Stimulated activated naive CD8-positive, alpha-beta T cell treated with anti-CD3 and anti-CD28 coated beads, Interleukin-15, amount 100 ng/mL, for 72 hours (primary cell): Measurements from ENCODE around the gene GMPR.

Experiments used
- ATAC-seq: fragments of 150-1000 bp; cut with Tn5 transposase; 2 replicates; pipeline ENCODE4 v1.10.0; 2021; ENCODE audit warnings: mild to moderate bottlenecking, moderate library complexity
- DNase-seq, 2 donors: peaks; one replicate each; pipeline ENCODE4 v3.0.0; 2021 to 2022
- H3K27ac Mint-ChIP-seq, 2 donors: one replicate each; pipeline ENCODE4 v1.8.0; 2022; ENCODE audit warnings: mild to moderate bottlenecking in 2 of 2, mixed read lengths in 2 of 2, moderate library complexity in 2 of 2
- H3K27me3 Mint-ChIP-seq: one replicate; pipeline ENCODE4 v1.8.0; 2022; ENCODE audit warnings: mixed read lengths
- H3K4me1 Mint-ChIP-seq: one replicate; pipeline ENCODE4 v1.8.0; 2022; ENCODE audit warnings: mild to moderate bottlenecking, mixed read lengths
- H3K4me3 Mint-ChIP-seq, 2 donors: one replicate each; pipeline ENCODE4 v1.8.0; 2022; ENCODE audit warnings: mild to moderate bottlenecking in 2 of 2, mixed read lengths in 2 of 2, moderate library complexity in 1 of 2
- H3K9me3 Mint-ChIP-seq, 2 donors: one replicate each; pipeline ENCODE4 v1.8.0; 2022; ENCODE audit warnings: mixed read lengths in 2 of 2

The GMPR gene

DNA sequence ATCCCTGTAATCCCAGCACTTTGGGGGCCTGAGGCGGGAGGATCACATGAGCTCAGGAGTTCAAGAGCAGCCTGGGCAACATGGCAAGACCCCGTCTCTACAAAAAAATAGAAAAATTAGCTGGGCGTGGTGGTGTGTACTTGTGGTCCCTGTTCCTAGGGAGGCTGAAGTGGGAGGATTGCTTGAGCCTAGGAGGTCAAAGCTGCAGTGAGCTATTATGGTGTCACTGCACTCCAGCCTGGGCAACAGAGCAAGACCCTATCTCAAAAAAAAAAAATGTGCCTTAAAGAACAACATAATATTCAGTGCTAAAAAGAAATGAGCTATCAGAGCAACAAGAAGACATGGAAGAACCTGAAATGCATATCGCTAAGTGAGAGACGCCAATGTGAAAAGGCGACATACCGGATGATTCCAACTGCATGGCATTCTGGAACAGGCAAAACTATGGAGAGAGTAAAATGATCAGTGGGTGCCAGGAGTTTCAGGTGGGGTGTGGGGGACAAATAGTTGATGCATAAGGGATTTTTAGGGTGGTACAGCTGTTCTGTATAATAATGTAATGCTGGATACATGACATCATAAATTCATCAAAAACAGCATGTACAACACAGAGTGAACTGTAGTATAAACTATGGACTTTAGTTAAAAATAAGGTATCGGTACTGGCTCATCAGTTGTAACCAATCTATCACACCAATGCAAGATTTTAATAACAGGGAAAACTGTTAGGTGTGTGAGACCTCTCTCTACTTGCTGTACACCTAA lies 80.8 kb downstream of the GMPR start:
- H3K4me3 Mint-ChIP-seq = peak overlapping the region; percentile 13 to 75
- no peak for DNase-seq
- H3K4me1 Mint-ChIP-seq = peaks cover 77% of the 10 kb centered on the region
- H3K27me3 Mint-ChIP-seq = no peaks in the 10 kb centered on the region
- no peaks in the 10 kb centered on the region for H3K9me3 Mint-ChIP-seq
- H3K27ac Mint-ChIP-seq = peak overlapping the region in 1 of 2 donors; percentile 38
- ATAC-seq = no peak

DNA sequence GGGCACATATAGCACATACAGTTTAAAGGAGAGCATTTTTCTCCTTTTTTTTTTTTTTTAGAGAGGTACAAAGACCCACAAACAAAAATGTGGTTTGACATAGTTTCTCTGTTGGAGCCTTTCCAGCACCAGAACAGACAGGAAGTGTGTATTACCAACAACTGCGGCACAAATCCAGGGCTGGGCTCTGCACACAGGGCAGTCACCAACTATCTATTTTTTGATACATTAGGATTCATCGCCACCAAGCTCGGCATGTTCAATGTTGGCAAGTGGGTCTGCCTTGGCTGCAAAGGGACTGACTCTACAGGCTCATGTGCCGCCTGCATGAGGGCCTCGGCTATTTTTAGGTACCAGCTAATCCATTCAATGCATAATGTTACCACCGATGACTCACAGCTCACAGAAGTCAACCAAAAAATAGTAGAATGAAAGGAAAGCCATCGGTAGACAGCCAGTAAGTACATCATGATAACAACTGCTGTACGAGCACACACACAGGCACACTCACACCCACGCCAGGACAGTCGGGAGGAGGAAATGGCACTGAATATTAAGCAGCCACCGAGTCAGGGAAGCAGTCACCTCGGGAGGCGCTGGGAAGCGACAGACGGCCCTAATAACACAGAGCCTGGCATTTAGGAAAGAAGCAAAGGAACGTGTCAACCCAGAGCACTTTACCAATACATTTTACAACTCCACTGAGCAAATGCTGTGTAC lies 81.6 kb downstream of the GMPR start:
- peak overlapping the region; percentile 72 to 75 for H3K4me3 Mint-ChIP-seq
- DNase-seq (peak; percentile 62 to 75), ATAC-seq (peak; percentile 77)
- H3K27me3 Mint-ChIP-seq = no peaks in the 10 kb centered on the region
- no peaks in the 10 kb centered on the region for H3K9me3 Mint-ChIP-seq
- H3K4me1 Mint-ChIP-seq = peaks cover 85% of the 10 kb centered on the region
- peak overlapping the region; percentile 9 to 61 for H3K27ac Mint-ChIP-seq

DNA sequence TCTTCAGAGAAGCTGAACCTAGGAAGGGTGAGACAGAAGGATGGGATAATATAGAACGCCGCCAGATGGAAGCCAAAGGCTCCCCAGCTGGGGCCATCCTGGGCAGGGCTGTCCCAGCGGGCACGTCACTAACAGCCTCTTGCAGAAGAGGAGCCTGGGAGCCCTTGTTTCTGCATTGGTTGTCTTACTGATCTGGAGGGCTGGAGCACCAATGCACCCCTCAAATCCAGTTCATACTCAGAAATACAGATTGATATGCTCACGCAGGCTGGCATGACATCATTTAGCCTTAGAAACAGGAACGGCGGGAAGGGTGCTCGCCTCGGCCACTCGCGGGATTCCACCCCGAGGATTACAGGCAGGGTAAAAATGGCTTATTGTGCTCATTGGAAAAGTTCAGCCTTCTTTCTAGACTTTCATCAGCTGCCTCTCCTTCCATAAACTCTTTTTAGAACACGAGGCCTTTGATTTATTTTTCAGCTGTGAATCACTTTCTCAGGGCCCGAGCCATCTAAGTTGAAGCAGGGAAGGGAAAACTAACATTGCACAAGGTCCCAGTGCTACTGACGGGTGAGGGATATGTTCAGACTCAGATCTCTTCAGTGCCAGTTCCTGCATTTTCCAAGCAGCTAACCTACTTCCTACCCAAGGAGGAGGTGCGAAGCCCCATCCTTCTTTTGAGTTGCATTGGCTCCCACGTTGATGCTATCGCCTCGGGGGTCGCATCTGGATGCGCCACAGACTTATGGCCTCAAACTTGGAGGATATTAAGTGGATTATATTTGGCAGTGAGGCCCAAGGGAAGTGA lies 82.3 kb downstream of the GMPR start:
- ATAC-seq = no peak

DNA sequence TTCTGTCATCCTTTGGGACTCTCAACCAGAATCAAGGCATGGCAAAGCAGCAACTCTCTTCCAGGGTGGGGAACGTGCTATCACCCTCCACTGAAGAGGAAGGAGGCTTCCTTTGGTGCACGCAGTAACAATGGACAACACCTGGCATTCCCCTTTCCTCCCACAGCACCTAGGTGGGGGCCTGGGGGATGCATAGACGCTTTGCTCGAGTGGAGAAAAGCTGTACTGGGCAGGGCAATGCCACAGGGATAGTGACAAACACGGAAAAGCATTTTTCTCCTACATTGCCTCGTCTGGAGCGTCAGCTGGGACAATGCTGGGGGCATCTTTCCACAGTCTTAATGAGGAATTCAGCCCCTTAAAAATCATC lies 82.9 kb downstream of the GMPR start:
- Mint-ChIP-seq H3K4me1 (peaks cover 99% of the 10 kb centered on the region), H3K9me3 (no peaks in the 10 kb centered on the region), H3K4me3 (peak overlapping the region in 1 of 2 donors; percentile 75), H3K27ac (peak overlapping the region in 1 of 2 donors; percentile 61), H3K27me3 (no peaks in the 10 kb centered on the region)
- no peak for ATAC-seq
- DNase-seq = no peak

More for the DNA sequence above, 82.3 kb downstream of the GMPR start:
- H3K4me1 Mint-ChIP-seq = peaks cover 93% of the 10 kb centered on the region
- no peak for DNase-seq
- no peaks in the 10 kb centered on the region for H3K27me3 Mint-ChIP-seq
- peak overlapping the region; percentile 9 to 61 for H3K27ac Mint-ChIP-seq
- H3K4me3 Mint-ChIP-seq = peak overlapping the region; percentile 72 to 75
- H3K9me3 Mint-ChIP-seq = no peaks in the 10 kb centered on the region

DNA sequence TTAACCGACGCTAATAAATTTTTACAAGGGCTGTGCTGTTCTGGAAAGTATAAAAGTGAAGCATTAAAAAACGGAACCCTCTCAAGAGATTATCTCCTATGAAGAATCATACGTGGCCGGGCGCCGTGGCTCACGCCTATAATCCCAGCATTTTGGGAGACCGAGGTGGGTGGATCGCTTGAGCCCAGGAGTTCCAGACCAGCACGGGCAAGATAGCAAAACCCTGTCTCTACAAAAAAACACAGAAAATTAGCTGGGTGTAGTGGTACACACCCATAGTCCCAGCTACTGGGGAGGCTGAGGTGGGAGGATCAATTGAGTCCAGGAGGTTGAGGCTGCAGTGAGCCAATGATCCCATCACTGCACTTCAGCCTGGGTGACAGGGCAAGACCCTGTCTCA lies 83.4 kb downstream of the GMPR start:
- H3K27me3 Mint-ChIP-seq = no peaks in the 10 kb centered on the region
- H3K4me3 Mint-ChIP-seq = no peak overlapping the region
- no peaks in the 10 kb centered on the region for H3K9me3 Mint-ChIP-seq
- DNase-seq (no peak), ATAC-seq (no peak)
- H3K27ac Mint-ChIP-seq = peak overlapping the region in 1 of 2 donors; percentile 27
- H3K4me1 Mint-ChIP-seq = peaks cover 99% of the 10 kb centered on the region

DNA sequence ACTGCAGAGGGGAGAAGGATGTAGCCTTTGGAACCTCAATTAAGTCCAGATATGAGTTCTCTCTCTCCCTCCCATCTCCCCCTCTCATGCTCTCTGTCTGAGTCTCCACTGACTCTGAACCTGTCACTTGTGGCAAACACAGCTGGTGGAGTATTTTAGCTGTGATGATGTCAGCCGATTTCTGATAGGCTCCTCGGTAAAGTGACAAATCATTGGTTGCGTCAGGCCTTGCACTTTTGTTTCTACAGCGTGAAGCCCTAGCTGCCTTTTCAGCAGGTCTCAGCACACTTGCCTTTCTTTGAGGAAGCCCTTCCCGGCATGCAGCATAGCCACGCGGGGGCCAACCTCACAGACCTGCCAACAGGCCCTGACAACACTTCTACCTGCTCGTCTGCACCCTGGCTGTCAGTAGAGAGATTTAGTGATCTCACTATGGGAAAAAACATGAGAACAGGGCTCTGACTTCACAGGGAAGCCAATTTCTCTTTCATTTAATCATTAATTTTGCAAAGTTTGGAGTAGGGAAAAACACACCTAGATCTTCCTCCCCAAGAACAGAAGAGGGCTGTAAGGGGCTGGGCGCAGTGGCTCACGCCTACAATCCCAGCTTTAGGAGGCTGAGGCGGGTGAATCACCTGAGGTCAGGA lies 84.4 kb downstream of the GMPR start:
- no peaks in the 10 kb centered on the region for H3K27me3 Mint-ChIP-seq
- H3K27ac Mint-ChIP-seq = peak overlapping the region; percentile 96
- H3K9me3 Mint-ChIP-seq = no peaks in the 10 kb centered on the region
- peak overlapping the region; percentile 64 to 67 for H3K4me3 Mint-ChIP-seq
- ATAC-seq (peak; percentile 88), DNase-seq (peak; percentile 64 to 86)
- H3K4me1 Mint-ChIP-seq = peaks cover 89% of the 10 kb centered on the region

DNA sequence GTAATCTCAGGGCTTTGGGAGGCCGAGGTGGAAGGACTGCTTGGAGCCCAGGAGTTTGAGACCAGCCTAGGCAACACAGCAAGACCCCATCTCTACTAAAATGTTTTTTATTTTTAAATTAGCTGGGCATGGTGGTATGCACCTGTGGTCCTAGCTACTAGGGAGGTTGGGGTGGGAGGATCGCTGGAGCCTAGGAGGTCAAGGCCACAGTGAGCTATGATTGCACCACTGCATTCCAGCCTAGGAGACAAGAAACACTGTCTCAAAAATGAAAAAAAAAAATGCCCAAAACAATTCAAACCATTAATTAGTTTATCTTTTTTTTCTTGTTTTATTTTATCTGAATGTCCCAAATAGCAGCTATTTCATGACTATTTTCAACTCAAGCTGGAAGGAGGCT lies 85.8 kb downstream of the GMPR start:
- Mint-ChIP-seq H3K27ac (no peak overlapping the region), H3K4me3 (no peak overlapping the region), H3K27me3 (no peaks in the 10 kb centered on the region), H3K9me3 (no peaks in the 10 kb centered on the region), H3K4me1 (peaks cover 75% of the 10 kb centered on the region)
- no peak for ATAC-seq
- no peak for DNase-seq

DNA sequence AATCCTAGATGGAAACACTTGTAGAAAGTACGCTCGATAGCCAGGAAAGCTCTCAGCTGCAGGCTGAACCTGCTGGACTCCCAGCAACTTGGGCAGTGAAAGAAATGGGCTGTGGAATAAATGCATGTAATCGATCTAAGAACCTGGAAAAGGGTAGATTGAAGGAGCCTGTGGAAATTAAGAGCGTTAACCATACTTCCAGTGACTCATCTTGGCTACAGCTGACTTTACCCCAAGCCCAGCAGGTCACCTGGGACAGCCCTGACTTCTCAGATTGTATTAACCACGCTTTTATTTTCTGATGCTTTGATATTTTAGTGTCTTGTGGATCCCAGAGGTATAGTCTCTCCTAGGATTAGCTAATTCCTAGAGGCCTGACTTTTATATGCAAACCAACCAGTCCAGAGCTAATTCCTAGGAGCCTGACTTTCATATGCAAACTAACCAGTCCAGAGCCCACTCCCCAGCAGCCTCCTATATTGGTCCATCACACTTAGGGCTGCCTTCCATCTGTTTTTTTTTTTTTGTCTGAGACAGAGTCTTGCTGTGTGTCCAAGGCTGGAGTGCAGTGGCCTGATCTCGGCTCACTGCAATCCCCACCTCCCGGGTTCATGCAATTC lies 86.3 kb downstream of the GMPR start:
- ATAC-seq (no peak), DNase-seq (no peak)
- Mint-ChIP-seq H3K27ac (peak overlapping the region in 1 of 2 donors; percentile 7), H3K27me3 (no peaks in the 10 kb centered on the region), H3K9me3 (no peaks in the 10 kb centered on the region), H3K4me1 (peaks cover 70% of the 10 kb centered on the region), H3K4me3 (no peak overlapping the region)

DNA sequence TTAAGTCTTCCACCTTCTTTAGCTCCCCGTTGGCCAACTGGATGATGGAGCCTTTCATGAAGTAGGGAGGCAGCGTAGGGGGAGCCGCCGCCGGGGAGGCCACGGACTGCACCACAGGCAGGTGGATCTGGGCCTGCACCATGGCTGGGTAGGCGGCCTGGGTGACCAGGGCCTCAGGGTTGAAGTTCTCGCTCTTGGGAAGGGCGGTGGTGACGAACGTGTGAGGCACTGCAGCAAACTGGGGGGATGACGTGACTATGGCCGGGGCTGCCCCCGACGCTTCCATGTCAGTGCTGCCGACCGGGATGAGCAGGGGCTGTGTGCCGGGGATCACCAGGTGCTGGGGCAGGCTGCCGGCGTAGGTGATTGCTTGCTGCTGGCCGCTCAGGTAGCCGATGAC lies 88.1 kb downstream of the GMPR start:
- Mint-ChIP-seq H3K4me1 (peaks cover 52% of the 10 kb centered on the region), H3K27ac (peak overlapping the region in 1 of 2 donors; percentile 59), H3K4me3 (no peak overlapping the region), H3K27me3 (no peaks in the 10 kb centered on the region), H3K9me3 (no peaks in the 10 kb centered on the region)
- ATAC-seq = no peak
- no peak for DNase-seq

DNA sequence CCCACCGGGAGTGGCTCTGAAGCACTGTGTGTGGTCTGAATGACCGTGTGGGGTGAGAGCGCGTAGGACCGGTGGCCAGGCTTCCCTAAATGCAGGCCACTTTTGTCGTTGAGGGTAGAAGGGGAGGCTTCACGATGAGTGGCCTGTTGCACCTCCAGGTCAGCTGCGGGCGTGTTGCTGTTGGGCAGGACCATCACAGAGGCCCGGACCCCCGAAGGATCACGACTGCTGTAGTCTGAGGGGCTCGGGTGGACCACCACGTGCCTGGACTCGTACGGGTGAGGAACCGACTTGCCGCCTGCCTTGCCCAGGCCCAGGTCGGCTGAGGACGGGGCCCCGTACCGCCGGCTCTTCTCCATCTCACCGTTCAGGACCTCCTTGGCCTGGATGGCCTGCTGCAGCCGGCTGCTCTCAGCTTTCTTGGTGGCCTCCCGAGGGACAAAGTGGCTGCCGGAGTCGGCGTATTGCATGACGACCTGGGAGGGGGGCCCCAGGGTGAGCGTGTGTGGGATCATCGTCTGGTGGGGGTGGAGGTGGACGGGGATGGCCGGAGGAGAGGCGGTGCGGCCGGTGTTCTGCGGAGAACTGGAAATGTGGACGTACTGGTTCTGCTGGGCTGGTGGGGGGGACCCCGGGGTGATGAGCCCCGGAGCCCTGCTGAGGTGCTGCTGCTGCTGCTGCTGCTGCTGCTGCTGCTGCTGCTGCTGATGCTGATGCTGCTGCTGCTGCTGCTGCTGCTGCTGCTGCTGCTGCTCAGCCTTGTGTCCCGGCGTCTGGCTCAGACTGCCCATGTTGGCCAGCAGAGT lies 88.8 kb downstream of the GMPR start:
- ATAC-seq = no peak
- H3K27me3 Mint-ChIP-seq = no peaks in the 10 kb centered on the region
- H3K9me3 Mint-ChIP-seq = no peaks in the 10 kb centered on the region
- peaks cover 45% of the 10 kb centered on the region for H3K4me1 Mint-ChIP-seq
- no peak overlapping the region for H3K4me3 Mint-ChIP-seq
- peak overlapping the region in 1 of 2 donors; percentile 59 for H3K27ac Mint-ChIP-seq
- no peak for DNase-seq

DNA sequence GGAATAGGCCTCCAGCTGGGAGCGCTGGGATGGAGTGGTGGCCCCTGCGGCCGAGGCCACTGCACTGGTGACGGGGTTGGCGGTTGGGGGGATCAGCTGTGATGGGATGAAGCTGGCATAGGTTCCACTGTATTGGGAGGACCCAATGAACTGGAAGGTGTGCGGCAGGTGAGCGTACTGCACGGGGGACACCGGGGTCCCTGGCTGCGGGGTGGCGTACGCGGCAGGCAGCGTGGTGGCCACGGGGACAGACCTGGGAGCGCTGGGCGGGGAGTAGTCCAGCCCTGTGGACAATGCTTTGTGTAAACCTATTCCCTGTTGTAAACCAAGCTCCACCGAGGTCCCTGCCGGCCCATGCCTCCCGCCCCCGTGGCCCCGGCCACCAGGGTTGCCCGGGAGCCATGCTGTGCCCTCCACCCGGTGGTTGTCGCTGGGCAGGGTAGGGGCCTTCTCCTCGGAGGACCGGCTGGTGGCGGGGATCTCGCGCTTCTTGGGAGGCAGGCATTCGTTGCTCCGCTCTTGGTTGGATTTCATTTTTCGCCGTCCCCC lies 89.5 kb downstream of the GMPR start:
- no peak for ATAC-seq
- DNase-seq = no peak
- Mint-ChIP-seq H3K4me3 (no peak overlapping the region), H3K27me3 (no peaks in the 10 kb centered on the region), H3K27ac (peak overlapping the region in 1 of 2 donors; percentile 31), H3K4me1 (peaks cover 39% of the 10 kb centered on the region), H3K9me3 (no peaks in the 10 kb centered on the region)

DNA sequence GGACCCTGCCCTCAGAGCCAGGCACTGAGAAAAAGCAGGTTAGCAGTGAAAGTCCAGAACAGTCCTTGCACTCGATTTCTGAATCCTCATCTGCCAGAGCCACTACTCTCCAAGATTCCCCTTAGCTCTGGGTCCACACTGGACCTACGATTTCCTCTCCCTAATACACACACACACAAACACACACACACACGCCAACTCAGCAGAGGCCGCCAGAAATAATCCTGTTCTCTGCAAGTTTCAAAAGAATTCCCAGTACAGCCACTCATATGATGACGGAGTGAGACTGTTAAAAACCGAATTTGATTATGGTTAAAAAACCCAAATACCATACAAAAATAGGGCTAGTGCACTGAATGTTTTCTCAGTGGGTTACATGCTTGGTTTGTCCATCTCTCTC lies 90.8 kb downstream of the GMPR start:
- Mint-ChIP-seq H3K27ac (no peak overlapping the region), H3K27me3 (no peaks in the 10 kb centered on the region), H3K9me3 (no peaks in the 10 kb centered on the region), H3K4me1 (peaks cover 25% of the 10 kb centered on the region), H3K4me3 (no peak overlapping the region)
- no peak for DNase-seq
- no peak for ATAC-seq

DNA sequence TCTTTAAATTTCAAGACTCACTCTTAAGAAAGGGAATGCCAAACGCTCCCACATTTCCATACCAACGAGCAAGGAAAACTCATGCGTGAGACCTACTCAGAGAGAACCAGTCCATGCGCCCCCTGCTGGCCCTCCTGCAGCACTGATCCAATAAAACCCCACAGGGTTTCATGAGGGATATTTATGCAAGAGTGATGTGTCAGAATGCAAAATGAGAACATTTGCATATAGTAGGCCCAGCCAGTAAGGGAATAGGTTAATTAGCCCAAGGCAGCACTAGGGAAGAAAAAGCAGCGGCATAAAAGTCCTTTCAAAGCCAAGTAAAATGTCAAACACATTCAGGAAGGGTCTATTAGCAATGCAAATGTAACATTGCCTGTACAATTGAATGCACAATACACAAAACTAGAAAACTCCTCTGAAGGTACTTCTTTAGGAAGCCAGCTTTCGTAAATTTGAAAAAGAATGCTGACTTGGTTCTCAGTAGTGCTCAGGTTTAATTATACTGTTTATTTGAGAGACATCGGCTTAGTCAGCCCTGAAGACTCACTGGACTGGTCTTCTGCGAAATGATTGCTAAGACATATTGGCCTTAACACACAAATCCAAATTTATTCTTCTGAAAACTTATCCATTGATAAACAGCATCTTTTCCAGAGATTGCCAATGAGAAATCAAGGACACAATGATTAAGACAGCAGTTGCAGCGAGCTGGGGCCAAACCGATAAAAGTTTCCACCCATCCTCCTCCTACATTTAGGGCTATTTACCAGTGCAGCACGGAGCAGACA lies 93.2 kb downstream of the GMPR start:
- DNase-seq = peak; percentile 47 to 51
- Mint-ChIP-seq H3K9me3 (no peaks in the 10 kb centered on the region), H3K27ac (no peak overlapping the region), H3K27me3 (no peaks in the 10 kb centered on the region), H3K4me1 (peaks cover 1% of the 10 kb centered on the region), H3K4me3 (no peak overlapping the region)
- peak; percentile 70 for ATAC-seq
